Retinal pigment epithelial cell (primary cell): ENCODE measurements around the gene SV2C.

Source experiments
- DNase-seq: peaks from one replicate; pipeline ENCODE4 v3.0.0-alpha.2; 2010; ENCODE audit warnings: low read depth
- H3K4me3 ChIP-seq: 2 replicates; pipeline ENCODE4 v1.5.1; 2011; ENCODE audit warnings: mild to moderate bottlenecking, low read length, control low read depth, moderate library complexity
- CTCF ChIP-seq: conservative IDR thresholded peaks from 2 replicates; pipeline ENCODE4 v1.5.1; 2011; ENCODE audit warnings: low read depth, low read length, control low read depth, inconsistent platforms

The SV2C gene

GRCh38 chr5:76134003-76134402 is 50.8 kb downstream of the SV2C start:
- no peak overlapping the region for H3K4me3 ChIP-seq
- no peak for DNase-seq
- no peak for TF ChIP-seq CTCF

DNA sequence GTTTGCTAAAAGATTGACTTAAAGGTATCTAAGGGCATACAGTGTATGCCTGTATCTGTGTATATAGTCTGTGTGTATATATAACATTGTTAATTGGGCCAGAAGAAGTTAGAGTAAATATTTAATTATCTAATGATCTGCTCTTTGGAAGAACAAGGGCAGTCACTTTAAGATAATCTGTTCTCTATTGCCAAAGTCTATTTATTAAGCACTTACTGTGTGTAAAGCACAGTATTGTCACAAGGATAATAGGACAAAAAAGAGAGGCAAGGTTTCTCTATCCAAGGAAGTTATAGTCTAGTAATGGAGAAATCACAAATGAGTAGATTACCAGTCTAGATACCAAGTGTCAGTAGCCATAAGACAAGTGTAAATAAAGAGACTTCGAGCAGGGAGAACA is 51.5 kb downstream of the SV2C start:
- no peak for DNase-seq
- TF ChIP-seq CTCF = no peak
- no peak overlapping the region for H3K4me3 ChIP-seq

GRCh38 chr5:76137887-76138542 is 54.8 kb downstream of the SV2C start:
- DNase-seq = no peak
- no peak overlapping the region for H3K4me3 ChIP-seq
- TF ChIP-seq CTCF = no peak

DNA sequence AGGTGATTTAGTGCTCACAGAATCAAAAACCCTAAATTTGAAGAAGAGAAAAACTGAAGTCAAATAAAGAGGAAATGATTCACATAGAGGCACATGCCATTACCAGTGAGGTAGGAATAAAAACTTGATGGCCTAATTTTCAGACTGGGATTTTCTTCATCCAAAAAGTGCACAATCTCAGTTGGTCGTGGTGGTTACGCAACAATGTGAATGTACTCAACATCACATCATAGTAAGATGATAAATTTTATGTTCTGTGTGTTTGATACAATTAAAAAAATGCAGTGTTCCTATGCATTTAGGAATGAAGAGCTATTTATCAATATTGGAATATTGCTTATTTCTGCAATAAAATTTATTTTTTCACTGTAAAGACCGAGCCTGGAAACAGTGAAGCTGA is 60.7 kb downstream of the SV2C start:
- no peak overlapping the region for H3K4me3 ChIP-seq
- DNase-seq = no peak
- TF ChIP-seq CTCF = no peak

DNA sequence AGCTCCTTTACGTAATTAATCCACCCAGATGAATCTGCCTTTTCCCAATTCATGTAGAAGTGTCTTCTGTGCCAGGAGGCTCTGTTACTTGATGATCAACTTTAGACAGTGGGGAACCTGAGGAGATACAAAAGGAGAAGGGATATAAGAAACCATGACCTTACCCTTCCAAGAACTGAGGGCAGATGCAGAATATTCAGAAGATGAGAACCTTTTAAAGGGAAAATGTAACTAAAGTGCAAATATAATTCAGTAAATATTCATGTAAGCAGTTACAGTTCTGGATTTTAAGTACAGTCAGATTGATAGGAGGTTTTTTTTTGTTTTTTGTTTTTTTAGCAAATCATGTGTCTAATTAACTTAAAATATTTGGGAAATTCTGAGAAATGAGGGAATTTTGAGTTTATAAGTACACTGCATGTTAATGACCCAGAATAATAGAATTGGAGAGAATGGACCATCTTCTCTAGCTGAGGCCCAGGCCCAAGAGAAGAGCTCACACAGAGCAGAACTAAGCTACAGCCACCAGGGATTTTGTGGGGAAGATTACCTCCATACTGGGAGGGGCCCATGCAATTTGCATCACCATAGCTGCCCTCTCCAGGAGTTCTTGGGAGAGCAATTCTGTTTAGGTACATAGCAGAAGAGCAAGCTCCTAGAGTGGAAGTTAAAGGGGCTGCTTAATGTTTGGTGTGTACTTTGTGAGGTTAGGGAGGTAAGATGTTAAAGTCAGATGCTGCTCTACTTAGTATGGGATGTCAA is 61.5 kb downstream of the SV2C start:
- no peak overlapping the region for H3K4me3 ChIP-seq
- no peak for TF ChIP-seq CTCF
- DNase-seq = no peak

DNA sequence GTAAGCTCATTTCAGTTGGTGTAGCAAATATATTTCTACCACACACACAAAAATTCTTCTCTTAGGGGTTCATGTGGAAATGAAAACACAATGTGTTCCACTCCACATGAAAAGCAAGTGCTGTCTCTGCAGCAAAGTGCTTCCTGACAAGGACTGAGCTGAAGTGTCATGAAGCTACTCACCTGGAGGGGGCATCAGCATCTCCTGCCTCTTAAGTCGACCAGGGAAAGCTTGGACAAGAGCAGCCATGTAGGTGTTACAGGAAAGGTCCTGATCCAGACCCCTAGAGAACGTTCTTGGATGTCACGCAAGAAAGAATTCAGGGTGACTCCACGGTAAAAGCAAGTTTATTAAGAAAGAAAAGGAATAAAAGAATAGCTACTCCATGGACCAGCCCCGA is 62.8 kb downstream of the SV2C start:
- no peak for TF ChIP-seq CTCF
- H3K4me3 ChIP-seq = no peak overlapping the region
- DNase-seq = no peak

DNA sequence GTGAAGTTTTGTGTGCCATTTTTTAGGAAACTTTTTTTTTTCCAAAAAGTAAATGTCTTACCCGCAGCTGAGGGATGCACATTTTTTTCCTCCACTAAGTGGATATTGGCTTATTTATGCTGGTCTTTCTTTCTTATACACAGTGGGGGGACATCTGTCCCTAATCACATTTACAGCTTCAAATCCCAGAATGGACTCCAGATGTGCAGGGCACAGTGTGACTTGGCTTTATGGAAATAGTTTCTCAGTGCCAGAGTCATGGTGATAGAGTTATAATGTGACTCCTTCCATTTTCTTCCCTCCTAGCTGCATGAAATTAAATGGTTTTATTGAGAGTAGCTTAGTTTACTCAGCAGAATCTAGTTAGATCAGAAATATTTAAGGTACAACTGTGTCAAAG is 66.5 kb downstream of the SV2C start:
- no peak for TF ChIP-seq CTCF
- no peak for DNase-seq
- H3K4me3 ChIP-seq = no peak overlapping the region
